GM13976 (cell line): Measurements from ENCODE around the gene ZSCAN5B.

Experiments
- DNase-seq: peaks from one replicate; pipeline ENCODE4 v3.0.0; 2012; ENCODE audit warnings: low spot score
- in situ Hi-C: fragments of 300-500 bp; cut with MboI; formaldehyde crosslinking; loops from one replicate; pipeline ENCODE4 v1.12.0; 2022; ENCODE audit warnings: low sequenced_read_pairs, mixed read lengths, inconsistent platforms; ENCODE audit not compliant: unreplicated experiment
- TF ChIP-seq, protein P1 (sequence below): IDR thresholded peaks from 2 replicates; pipeline ENCODE4 v1.5.1; 2012; ENCODE audit warnings: borderline replicate concordance, mild to moderate bottlenecking; ENCODE audit not compliant: insufficient read depth; ENCODE audit errors: extremely low read depth, missing control alignments, control extremely low read depth

The ZSCAN5B gene

DNA sequence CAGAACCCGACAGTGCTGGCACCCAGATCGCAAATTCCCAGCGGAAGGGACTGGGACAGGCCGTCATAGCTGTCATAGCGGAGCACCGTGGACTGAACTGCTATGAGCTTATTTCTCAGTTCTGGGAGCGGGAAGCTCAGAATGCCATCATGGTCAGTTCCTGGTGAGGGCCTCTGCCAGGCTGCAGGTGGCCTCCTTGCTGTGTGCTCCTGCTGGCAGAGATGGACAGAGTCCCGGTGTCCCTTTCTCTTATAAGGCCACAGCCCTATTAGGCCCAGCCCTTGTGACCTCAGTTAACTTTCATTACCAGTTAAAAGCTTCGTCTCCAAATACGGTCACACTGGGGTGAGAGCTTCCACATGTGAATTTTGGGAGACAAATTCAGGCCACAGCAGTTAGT is 51.9 kb downstream of the ZSCAN5B start:
- DNase-seq, result no peak
- in situ Hi-C loops, result no loop called here
- TF ChIP-seq, protein P1, sequence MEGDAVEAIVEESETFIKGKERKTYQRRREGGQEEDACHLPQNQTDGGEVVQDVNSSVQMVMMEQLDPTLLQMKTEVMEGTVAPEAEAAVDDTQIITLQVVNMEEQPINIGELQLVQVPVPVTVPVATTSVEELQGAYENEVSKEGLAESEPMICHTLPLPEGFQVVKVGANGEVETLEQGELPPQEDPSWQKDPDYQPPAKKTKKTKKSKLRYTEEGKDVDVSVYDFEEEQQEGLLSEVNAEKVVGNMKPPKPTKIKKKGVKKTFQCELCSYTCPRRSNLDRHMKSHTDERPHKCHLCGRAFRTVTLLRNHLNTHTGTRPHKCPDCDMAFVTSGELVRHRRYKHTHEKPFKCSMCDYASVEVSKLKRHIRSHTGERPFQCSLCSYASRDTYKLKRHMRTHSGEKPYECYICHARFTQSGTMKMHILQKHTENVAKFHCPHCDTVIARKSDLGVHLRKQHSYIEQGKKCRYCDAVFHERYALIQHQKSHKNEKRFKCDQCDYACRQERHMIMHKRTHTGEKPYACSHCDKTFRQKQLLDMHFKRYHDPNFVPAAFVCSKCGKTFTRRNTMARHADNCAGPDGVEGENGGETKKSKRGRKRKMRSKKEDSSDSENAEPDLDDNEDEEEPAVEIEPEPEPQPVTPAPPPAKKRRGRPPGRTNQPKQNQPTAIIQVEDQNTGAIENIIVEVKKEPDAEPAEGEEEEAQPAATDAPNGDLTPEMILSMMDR, result no peak

DNA sequence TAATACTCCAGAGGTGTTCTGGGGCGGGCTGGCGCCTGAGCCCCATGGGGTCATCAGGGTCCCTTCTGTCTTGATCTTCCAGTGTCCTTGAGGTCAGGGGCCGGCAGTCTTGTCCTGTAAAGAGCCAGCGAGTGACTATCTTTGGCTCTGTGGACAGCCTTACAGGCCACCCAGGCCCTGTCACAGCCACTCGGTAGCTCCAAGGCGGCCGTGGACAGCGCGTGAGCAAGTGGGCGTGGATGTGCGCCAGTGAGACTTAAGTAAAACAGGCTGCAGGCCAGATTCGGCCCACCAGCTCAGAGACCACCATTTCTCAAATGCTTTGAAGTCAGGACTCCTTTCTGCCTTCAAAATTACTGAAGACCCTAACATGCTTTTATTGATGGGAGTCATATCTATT is 52.8 kb downstream of the ZSCAN5B start:
- no peak for DNase-seq
- TF ChIP-seq, protein P1, result no peak
- in situ Hi-C loops, result no loop called here

DNA sequence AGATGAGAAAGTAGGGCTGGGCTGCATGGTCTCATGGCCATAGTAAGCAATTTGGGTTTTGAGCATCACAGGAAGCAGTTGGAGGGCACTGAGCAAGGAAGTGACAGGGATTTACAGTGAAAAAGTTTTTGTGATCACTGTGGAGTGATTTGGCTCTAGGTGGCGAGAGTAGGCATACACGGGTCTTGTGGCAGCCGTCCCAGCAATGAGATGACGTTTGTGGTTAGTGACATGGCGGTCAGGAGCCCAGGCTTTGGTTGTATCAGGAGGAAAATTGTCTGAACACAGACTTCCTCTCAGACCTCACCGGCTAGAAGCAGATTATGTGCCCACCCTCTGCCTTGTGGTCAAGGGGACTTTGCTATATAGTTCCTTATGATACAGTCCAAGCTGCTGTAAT is 53.2 kb downstream of the ZSCAN5B start:
- in situ Hi-C loops, result no loop called here

DNA sequence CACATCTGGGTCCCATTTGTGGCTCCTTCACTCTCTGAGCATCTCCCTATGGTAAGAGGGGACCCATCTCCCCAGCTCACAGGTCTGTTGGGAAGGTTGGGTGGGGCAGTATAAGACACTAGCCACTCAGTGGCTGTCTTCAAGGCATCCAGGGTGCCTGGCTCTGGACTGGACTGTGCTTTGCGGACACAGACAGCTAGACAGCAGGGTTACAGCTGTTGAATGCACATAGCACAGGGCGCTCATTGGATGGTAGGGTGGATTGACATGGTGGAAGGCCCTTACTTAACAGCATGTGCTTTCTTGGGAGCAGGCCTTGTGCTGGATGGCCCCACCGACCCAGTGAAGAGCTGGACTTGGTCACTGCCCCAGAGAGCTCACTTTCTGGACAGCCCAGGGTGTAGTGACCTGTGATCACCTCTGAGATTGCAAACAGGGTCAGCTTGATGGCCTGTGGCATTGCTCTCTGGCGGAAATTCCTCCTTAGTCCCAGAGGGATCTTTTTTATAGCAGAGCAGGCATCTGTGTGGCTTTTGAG is 54.6 kb downstream of the ZSCAN5B start:
- in situ Hi-C loops, result no loop called here
- TF ChIP-seq, protein P1, result no peak

More for the DNA sequence above, 53.2 kb downstream of the ZSCAN5B start:
- no peak for DNase-seq
- TF ChIP-seq, protein P1, result no peak

DNA sequence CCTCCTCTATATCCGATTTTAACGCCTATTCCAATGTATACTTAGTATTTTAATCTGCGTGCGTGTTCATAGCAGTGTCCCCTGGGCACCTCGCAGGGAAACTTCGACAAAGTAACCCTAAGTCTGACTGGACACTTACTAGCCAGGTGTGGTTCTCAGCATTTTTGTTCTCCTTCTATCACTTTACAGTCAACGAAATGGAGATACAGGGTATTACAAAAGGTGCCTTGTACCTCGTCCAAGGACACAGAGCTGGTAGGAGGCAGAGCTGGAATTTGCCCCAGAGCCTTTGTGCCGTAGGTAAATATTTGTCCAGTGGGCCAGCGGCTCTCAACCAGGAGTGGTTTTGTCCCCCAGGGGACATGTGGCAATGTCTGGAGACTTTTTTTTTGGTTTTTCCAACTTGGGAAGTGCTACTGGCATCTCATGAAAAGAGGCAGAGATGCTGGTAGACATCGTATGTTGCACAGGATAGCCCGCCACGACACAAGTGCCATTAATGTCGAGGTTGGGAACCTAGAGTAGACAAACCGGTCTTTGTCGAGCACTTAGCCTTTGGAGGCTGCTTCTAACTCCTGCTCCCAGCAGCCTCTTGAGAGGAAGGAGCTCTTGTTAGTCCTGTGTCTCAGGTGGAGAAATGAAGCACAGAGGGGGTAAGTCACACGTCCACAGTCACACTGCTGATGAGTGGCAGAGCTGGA is 55.3 kb downstream of the ZSCAN5B start:
- no peak for DNase-seq
- TF ChIP-seq, protein P1, result no peak
- in situ Hi-C loops, result no loop called here

More for the DNA sequence above, 54.6 kb downstream of the ZSCAN5B start:
- no peak for DNase-seq

DNA sequence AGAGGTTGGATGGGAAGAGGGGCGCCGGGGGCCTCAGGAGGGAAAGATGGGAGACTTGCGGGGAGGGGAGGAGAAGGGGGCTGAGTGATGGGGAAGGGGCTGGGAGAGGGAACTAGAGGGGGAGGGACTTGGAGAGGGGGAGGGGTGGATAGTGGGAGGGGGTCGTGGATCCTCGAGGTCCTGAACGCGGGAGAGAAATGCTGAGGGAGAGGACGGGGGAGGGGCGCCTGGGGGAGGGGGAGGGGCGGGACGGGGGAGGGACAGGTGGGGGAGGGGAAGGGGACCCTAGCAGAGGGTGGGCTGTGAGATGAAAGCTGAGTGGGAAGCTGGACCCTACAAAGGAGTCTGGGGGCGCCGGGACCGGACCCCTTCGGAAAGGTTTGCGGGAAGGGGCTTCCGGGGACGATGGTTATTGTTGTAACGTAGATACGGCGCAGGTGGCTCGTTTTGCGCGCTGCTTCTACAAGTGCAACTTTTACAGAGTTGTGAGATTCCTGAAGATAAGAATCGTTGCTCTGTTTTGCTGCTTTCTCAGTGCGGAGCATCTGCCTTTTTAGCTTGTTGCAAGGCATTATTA is 56.1 kb downstream of the ZSCAN5B start:
- in situ Hi-C loops, result no loop called here
- TF ChIP-seq, protein P1, result no peak
- DNase-seq, result peak; percentile 36
